Activated CD8-positive, alpha-beta T cell treated with anti-CD3 and anti-CD28 coated beads, Interleukin-2, amount 10 ng/mL, durations not matched to agents 7 days and 5 days (primary cell): Measurements from ENCODE around the gene CHSY3. TPM values are rescaled to one million over a fixed set of nuclear protein-coding genes. Genes with fewer than 3 reads are reported as not detected.

ENCODE experiments used
- ATAC-seq: fragments of 150-1000 bp; cut with Tn5 transposase; one replicate; pipeline ENCODE4 v1.10.0; 2021; ENCODE audit warnings: moderate library complexity
- CTCF ChIA-PET: fragments of 350-600 bp; sonication (Branson Sonifier 250); formaldehyde crosslinking; loops from one replicate; lab custom pipeline; 2021; ENCODE audit warnings: antibody characterized with exemption; lab: Charles Lee
- POLR2A ChIA-PET: fragments of 350-600 bp; sonication (Branson Sonifier 250); formaldehyde crosslinking; loops from one replicate; lab custom pipeline; 2021; ENCODE audit warnings: antibody characterized with exemption; lab: Charles Lee
- DNase-seq: peaks from one replicate; pipeline ENCODE4 v3.0.0-alpha.2; 2020
- H3K27ac Mint-ChIP-seq: one replicate; pipeline ENCODE4 v1.8.0; 2021; ENCODE audit warnings: mild to moderate bottlenecking, mixed read lengths
- H3K27me3 Mint-ChIP-seq: one replicate; pipeline ENCODE4 v1.8.0; 2021; ENCODE audit warnings: low read depth, mixed read lengths
- H3K36me3 Mint-ChIP-seq: one replicate; pipeline ENCODE4 v1.8.0; 2021; ENCODE audit warnings: low read depth, mixed read lengths
- H3K4me1 Mint-ChIP-seq: one replicate; pipeline ENCODE4 v1.8.0; 2021; ENCODE audit warnings: low read depth, mixed read lengths
- H3K4me3 Mint-ChIP-seq: one replicate; pipeline ENCODE4 v1.8.0; 2021; ENCODE audit warnings: mild to moderate bottlenecking, mixed read lengths
- H3K9me3 Mint-ChIP-seq: one replicate; pipeline ENCODE4 v1.8.0; 2022; ENCODE audit warnings: mixed read lengths; ENCODE audit not compliant: insufficient read depth
- total RNA-seq, 2 experiments: library from RNA; stranded (reverse); gene quantifications; one replicate each; pipeline ENCODE4 v1.2.3, GENCODE V29; 2021

Gene CHSY3
- total RNA-seq, 2 experiments from 2014 or later: not detected

DNA sequence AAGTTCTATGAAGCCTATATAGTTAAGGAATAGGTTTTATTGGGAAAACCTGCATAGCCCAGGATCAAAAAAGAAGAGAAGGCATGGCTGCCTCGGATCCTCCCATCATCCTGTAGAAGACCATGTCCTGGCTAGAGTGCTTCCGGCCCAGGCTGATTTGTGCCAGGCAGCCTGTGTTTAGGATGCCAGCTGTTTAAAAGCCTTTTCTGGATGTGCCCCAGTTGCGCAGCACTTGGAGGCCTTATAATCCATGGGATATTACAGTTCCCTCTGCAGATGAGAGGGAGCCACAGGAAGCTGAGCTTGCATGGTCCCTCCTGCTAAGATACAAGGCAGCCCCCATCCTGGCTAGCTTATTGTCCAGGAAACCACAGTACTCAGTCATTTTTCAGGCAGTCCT, 97.9 kb downstream of the CHSY3 start:
- no peaks in the 10 kb centered on the region for H3K9me3 Mint-ChIP-seq
- ChIA-PET POLR2A (no interaction called here), CTCF (interaction anchor here (0.6 kb wide), 1 partner anchor 237 kb away, joined by 3 read pairs; no protein-coding TSS in a partner anchor)
- no peaks in the 10 kb centered on the region for H3K27me3 Mint-ChIP-seq
- no peaks in the 10 kb centered on the region for H3K4me1 Mint-ChIP-seq
- ATAC-seq: no peak
- no peak overlapping the region for H3K4me3 Mint-ChIP-seq
- no peak overlapping the region for H3K27ac Mint-ChIP-seq
- H3K36me3 Mint-ChIP-seq: no peaks in the 10 kb centered on the region
- no peak for DNase-seq

DNA sequence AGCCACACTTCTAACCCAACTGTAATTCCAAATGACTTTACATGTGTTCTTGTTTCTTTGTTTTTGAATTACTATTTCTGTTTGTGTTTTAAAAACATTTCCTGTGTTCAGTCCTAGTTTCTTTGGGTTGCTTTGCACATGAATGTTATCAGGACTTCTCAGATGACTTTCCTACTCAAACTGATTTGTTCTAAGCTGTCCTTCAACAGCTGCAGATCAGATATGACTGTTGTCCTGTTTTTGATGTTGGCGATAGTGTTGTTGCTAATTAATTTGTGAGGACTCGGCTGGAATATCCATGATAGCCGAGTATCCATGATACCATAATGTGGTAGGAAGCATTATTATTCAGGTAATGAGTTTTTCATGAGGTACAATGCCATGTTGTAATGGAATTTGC, 98.6 kb downstream of the CHSY3 start:
- ChIA-PET CTCF (interaction anchor here (0.6 kb wide), 1 partner anchor 238 kb away, joined by 3 read pairs; no protein-coding TSS in a partner anchor), POLR2A (no interaction called here)
- H3K4me3 Mint-ChIP-seq: no peak overlapping the region

DNA sequence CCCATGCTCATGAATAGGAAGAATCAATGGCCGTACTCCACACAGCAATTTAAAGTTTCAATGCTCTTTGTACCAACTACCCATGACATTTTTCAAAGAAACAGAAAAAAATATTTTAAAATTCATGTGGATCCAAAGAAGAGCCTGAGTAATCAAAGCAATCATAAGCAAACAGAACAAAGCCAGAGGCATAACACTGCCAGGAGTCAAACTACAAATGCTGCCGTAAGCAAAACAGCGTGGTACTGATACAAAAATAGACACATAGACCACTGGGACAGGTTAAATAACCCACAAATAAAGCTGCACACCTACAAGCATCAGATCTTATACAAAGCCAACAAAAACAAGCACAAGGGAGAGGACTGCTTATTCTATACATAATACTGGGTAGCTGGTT, 107.7 kb downstream of the CHSY3 start:
- no peak for ATAC-seq
- CTCF ChIA-PET: no interaction called here

More for the DNA sequence above, 98.6 kb downstream of the CHSY3 start:
- ATAC-seq: no peak
- no peak for DNase-seq
- H3K27ac Mint-ChIP-seq: no peak overlapping the region
- no peaks in the 10 kb centered on the region for H3K27me3 Mint-ChIP-seq
- H3K4me1 Mint-ChIP-seq: no peaks in the 10 kb centered on the region
- H3K9me3 Mint-ChIP-seq: no peaks in the 10 kb centered on the region
- no peaks in the 10 kb centered on the region for H3K36me3 Mint-ChIP-seq

DNA sequence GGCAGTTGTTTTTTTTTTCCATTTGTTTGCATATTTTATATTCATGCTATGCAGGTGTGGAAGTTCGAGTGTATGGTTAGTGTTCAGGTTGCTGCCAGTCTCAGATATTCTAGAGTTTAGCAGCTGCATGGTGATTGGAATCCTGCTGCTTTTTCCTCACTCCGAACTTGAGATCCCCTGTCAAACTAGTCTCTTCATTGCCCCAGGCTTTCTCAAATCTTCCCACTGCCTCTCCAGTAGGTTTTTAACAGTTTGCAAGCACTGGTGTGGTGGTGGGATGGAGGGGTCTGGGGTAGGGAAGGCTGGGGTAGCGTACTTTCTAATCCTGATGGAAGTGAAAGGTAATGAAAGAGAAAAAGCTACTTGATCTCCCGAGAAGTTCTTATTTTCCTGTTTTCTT, 112.9 kb downstream of the CHSY3 start:
- no peaks in the 10 kb centered on the region for H3K4me1 Mint-ChIP-seq
- H3K9me3 Mint-ChIP-seq: no peaks in the 10 kb centered on the region
- ChIA-PET CTCF (no interaction called here), POLR2A (no interaction called here)
- ATAC-seq (no peak), DNase-seq (no peak)
- H3K4me3 Mint-ChIP-seq: no peak overlapping the region
- H3K36me3 Mint-ChIP-seq: no peaks in the 10 kb centered on the region
- H3K27ac Mint-ChIP-seq: no peak overlapping the region
- H3K27me3 Mint-ChIP-seq: no peaks in the 10 kb centered on the region

More for the DNA sequence above, 107.7 kb downstream of the CHSY3 start:
- Mint-ChIP-seq H3K27me3 (no peaks in the 10 kb centered on the region), H3K4me3 (no peak overlapping the region), H3K36me3 (no peaks in the 10 kb centered on the region), H3K9me3 (no peaks in the 10 kb centered on the region), H3K4me1 (no peaks in the 10 kb centered on the region), H3K27ac (no peak overlapping the region)
- POLR2A ChIA-PET: no interaction called here
- no peak for DNase-seq

DNA sequence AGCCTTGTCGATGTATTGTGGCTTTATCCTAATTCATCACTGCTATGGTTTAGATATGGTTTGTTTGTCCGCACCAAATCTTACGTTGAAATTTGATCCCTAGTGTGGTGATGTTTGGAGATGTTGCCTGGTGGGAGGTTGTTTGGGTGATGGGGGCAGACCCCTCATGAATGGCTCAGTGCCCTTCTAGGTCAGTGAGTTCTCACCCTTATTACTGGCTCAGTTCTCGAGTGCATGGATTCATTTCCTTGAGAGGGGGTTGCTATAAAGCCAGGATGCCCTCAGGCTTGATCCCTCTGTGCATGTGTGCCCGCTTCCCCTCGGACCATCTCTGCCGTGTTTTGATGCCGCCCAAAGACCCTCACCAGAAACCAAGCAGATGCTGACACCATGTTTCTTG, 114.4 kb downstream of the CHSY3 start:
- H3K27ac Mint-ChIP-seq: no peak overlapping the region

DNA sequence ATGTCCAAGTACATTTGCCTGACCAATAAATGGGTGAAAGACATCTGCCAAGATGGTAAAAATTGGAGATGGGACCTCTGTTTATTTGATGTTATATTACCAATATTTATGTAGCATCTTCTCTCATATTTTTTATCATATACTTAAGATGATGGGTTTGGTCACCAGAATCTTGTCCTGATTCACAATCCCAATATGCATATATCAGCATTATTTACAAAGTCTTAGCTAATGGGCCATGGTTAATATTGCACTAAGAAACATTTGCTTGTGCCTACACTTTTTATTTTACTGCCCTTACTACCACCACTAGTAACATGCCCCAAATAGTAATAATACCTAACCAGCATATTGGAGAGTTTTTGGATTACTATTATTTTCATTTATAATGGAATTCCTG, 116.7 kb downstream of the CHSY3 start:
- H3K4me1 Mint-ChIP-seq: no peaks in the 10 kb centered on the region
- H3K4me3 Mint-ChIP-seq: no peak overlapping the region
- DNase-seq: no peak
- CTCF ChIA-PET: no interaction called here
- H3K27ac Mint-ChIP-seq: no peak overlapping the region
- H3K9me3 Mint-ChIP-seq: no peaks in the 10 kb centered on the region
- no peak for ATAC-seq
- H3K27me3 Mint-ChIP-seq: no peaks in the 10 kb centered on the region
- H3K36me3 Mint-ChIP-seq: no peaks in the 10 kb centered on the region
- POLR2A ChIA-PET: no interaction called here

More for the DNA sequence above, 114.4 kb downstream of the CHSY3 start:
- no peaks in the 10 kb centered on the region for H3K9me3 Mint-ChIP-seq
- ATAC-seq (no peak), DNase-seq (no peak)
- no peaks in the 10 kb centered on the region for H3K4me1 Mint-ChIP-seq
- POLR2A ChIA-PET: no interaction called here
- H3K36me3 Mint-ChIP-seq: no peaks in the 10 kb centered on the region
- no peaks in the 10 kb centered on the region for H3K27me3 Mint-ChIP-seq
- H3K4me3 Mint-ChIP-seq: no peak overlapping the region
- CTCF ChIA-PET: no interaction called here

DNA sequence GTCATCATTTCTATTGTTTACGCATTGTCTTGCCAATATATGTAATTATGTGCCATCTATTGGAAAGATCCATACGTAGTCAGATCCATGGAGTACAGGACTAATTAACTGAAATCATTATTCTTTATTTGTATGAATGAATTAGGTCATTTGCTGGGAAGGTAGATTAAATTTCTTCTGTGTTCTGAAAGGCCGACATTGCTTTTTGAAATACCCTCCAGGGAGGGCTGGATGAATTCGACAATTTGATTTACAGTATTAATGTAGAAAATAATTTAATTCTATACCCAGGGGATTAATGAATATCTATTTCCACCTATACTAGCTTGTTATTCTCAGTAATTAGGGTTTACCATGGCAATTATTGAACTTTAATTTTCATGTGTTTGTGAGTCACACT, 117.6 kb downstream of the CHSY3 start:
- ATAC-seq (no peak), DNase-seq (no peak)
- ChIA-PET POLR2A (no interaction called here), CTCF (no interaction called here)
- Mint-ChIP-seq H3K4me3 (no peak overlapping the region), H3K27me3 (no peaks in the 10 kb centered on the region), H3K4me1 (no peaks in the 10 kb centered on the region), H3K9me3 (no peaks in the 10 kb centered on the region), H3K36me3 (no peaks in the 10 kb centered on the region), H3K27ac (no peak overlapping the region)

DNA sequence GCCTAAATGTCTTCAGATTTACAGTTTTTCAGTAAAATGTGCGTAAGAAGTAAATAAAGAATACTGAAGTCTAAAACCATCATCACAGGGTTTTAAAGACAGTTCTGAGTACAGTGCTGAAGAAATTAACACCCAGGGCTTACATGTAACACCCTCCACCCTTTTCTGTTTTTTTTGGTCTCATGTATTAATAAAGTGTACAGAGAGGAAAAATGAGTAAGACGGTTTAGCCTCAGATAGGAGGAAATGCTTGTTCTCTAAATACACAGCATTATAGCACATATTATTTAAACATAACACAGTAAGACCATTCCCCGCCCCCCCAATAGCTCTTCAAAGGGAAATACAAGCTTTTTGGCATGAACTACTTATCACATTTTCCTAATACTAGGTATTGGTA, 119.3 kb downstream of the CHSY3 start:
- no peak for DNase-seq
- ATAC-seq: no peak
- Mint-ChIP-seq H3K27ac (no peak overlapping the region), H3K27me3 (no peaks in the 10 kb centered on the region), H3K36me3 (no peaks in the 10 kb centered on the region), H3K9me3 (no peaks in the 10 kb centered on the region), H3K4me1 (no peaks in the 10 kb centered on the region), H3K4me3 (no peak overlapping the region)
- CTCF ChIA-PET: no interaction called here
- POLR2A ChIA-PET: no interaction called here

DNA sequence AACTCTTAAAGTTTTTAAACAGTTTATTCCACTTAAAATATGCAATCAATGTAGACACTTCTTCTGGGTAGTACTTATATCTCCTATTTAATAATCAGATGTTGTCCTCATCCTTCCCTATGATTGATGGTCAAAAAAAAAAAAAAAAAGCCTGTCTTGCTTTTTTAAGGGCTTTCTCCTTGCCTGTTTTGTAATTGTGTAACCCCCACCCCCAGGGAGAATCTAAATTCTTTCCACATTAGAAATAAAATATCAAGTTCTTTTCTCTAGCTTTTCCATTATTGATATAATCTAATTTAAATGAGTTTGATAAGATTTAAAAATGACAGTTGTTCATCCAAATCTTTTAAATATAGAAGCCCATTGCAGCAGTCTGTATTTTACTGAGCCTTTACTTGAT, 119.7 kb downstream of the CHSY3 start:
- Mint-ChIP-seq H3K9me3 (no peaks in the 10 kb centered on the region), H3K27ac (no peak overlapping the region), H3K36me3 (no peaks in the 10 kb centered on the region), H3K27me3 (no peaks in the 10 kb centered on the region), H3K4me3 (no peak overlapping the region), H3K4me1 (no peaks in the 10 kb centered on the region)
- DNase-seq: no peak
- ATAC-seq: no peak
- POLR2A ChIA-PET: no interaction called here
- CTCF ChIA-PET: no interaction called here

DNA sequence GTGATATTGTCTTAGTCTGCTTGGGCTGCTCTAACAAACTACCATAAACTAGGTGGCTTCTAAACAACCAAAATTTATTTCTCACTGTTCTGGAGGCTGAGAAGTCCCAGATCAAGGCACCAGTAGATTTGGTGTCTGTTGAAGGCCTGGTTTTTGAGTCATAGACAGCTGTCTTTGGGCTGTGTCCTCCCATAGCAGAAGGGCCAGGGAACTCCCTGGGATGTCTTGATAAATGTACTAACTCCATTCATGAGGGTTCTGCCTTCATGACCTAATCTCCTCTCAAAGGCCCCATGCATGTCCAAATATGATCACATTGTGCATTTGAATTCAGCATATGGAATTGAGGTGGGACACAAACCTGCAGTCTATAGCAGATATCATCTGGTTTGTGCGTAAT, 121.2 kb downstream of the CHSY3 start:
- Mint-ChIP-seq H3K36me3 (no peaks in the 10 kb centered on the region), H3K27ac (no peak overlapping the region), H3K4me1 (no peaks in the 10 kb centered on the region), H3K9me3 (no peaks in the 10 kb centered on the region), H3K27me3 (no peaks in the 10 kb centered on the region), H3K4me3 (no peak overlapping the region)
- CTCF ChIA-PET: no interaction called here
- no peak for DNase-seq
- ATAC-seq: no peak
- POLR2A ChIA-PET: no interaction called here

DNA sequence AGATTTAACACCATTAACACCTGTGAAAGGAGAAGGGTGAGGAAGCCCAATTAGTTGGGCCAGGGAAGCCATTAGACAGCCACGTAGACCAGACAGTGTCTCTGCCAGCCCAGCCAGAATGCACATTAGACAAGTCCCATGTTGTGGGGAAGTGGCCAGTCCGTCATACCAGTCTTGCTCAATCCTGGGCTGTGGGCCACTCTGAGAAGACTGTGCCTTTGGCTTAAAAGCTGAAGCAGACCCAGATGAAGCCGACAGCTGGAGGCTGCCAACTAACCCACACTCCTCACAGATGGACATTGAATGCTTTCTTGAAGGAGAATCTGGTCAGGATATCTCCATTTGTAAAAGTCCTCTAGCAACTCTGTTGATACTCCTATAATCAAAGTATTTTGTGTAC, 128.5 kb downstream of the CHSY3 start:
- ATAC-seq: no peak
- POLR2A ChIA-PET: no interaction called here
- no peaks in the 10 kb centered on the region for H3K36me3 Mint-ChIP-seq
- no peak overlapping the region for H3K4me3 Mint-ChIP-seq
- H3K4me1 Mint-ChIP-seq: no peaks in the 10 kb centered on the region
- H3K27me3 Mint-ChIP-seq: no peaks in the 10 kb centered on the region
- CTCF ChIA-PET: no interaction called here
- no peaks in the 10 kb centered on the region for H3K9me3 Mint-ChIP-seq
- H3K27ac Mint-ChIP-seq: no peak overlapping the region
- no peak for DNase-seq

DNA sequence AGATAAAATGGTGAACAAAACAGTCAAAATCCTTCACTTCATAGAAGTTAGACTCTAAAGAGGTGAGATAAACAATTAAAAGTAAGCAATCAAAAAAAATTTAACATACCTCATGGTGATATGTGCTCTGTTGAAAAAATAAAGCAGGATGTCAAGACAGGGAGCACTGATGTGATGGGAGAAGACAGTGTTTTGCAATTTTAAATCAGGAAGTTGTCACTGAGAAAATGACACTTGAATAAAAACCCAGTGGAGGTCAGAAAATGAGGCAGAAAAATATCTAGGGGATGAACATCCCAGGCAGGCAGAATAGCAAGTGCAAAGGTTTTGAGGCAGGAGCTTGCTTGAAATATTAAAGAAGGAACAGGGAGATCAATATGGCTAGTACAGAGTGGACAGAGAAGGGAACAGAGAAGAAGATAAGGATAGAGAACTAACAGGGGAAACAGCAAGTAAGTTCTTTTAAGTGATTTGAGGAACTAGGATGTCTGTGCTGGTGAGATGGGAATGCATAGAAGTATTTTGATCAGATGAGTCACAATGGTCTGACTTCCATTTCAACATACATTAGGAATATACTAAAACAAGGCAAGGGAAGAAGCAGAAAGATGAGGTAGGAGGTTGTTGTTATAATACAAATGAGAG, 130.4 kb downstream of the CHSY3 start:
- ATAC-seq (no peak), DNase-seq (no peak)
- Mint-ChIP-seq H3K9me3 (no peaks in the 10 kb centered on the region), H3K4me3 (no peak overlapping the region), H3K27ac (no peak overlapping the region), H3K36me3 (no peaks in the 10 kb centered on the region), H3K4me1 (no peaks in the 10 kb centered on the region), H3K27me3 (no peaks in the 10 kb centered on the region)
- CTCF ChIA-PET: no interaction called here
- POLR2A ChIA-PET: no interaction called here

DNA sequence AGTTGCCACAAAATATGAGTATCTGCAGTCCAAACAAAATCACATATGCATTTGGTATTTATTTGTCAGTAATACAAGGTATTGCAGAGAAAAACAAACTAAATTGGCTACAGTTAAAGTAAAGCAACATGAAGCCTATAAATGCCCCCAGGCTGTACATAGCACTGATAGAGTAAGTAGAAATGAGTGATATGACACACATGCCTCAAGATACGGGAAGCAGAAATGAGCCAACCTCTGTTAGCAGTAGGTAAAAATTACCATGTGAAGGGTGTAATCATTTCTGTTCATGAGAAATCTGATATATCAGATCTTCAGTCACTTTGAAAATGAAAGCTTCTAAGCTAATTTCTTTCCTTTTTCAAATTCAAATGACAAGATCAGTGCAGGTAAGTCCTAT, 131.1 kb downstream of the CHSY3 start:
- POLR2A ChIA-PET: no interaction called here
- CTCF ChIA-PET: no interaction called here

More for the DNA sequence above, 131.1 kb downstream of the CHSY3 start:
- no peaks in the 10 kb centered on the region for H3K27me3 Mint-ChIP-seq
- no peak overlapping the region for H3K4me3 Mint-ChIP-seq
- no peaks in the 10 kb centered on the region for H3K4me1 Mint-ChIP-seq
- H3K27ac Mint-ChIP-seq: no peak overlapping the region
- ATAC-seq (no peak), DNase-seq (no peak)
- no peaks in the 10 kb centered on the region for H3K36me3 Mint-ChIP-seq
- H3K9me3 Mint-ChIP-seq: no peaks in the 10 kb centered on the region
